Erythroblast (primary cell): ENCODE measurements around the gene TUFT1.

Experiments used
- GATA1 ChIP-seq: IDR thresholded peaks from 2 replicates; pipeline ENCODE4 v1.6.1; 2011; ENCODE audit warnings: low read depth, mild to moderate bottlenecking, control low read depth, low read length, moderate library complexity
- POLR2A ChIP-seq: IDR thresholded peaks from 2 replicates; pipeline ENCODE4 v1.6.1; 2011; ENCODE audit warnings: mild to moderate bottlenecking, low read length

- TF ChIP-seq POLR2A (no peak), GATA1 (no peak)
Observed at GRCh38 chr1:151511636-151512215, 28.4 kb upstream of the TUFT1 start.
